Ishikawa (cell line): ENCODE data around the gene GJA3.

Experiments used
- CEBPB ChIP-seq: IDR thresholded peaks from 2 replicates; pipeline ENCODE4 v1.6.1; 2012
- EGR1 ChIP-seq: IDR thresholded peaks from 2 replicates; pipeline ENCODE4 v1.6.1; 2012
- EP300 ChIP-seq: IDR thresholded peaks from 2 replicates; pipeline ENCODE4 v1.6.1; 2012; ENCODE audit warnings: borderline replicate concordance
- FOXM1 ChIP-seq: IDR thresholded peaks from 2 replicates; pipeline ENCODE4 v1.6.1; 2012; ENCODE audit warnings: low read depth, borderline replicate concordance
- MAX ChIP-seq: IDR thresholded peaks from 2 replicates; pipeline ENCODE4 v1.6.1; 2012
- NFIC ChIP-seq: IDR thresholded peaks from 2 replicates; pipeline ENCODE4 v1.6.1; 2012
- RAD21 ChIP-seq: IDR thresholded peaks from 2 replicates; pipeline ENCODE4 v1.6.1; 2012; ENCODE audit warnings: low read depth
- TAF1 ChIP-seq: IDR thresholded peaks from 2 replicates; pipeline ENCODE4 v1.6.1; 2012; ENCODE audit warnings: low read depth, mild to moderate bottlenecking
- TCF12 ChIP-seq: IDR thresholded peaks from 2 replicates; pipeline ENCODE4 v1.6.1; 2012; ENCODE audit warnings: low read depth
- YY1 ChIP-seq: IDR thresholded peaks from 2 replicates; pipeline ENCODE4 v1.6.1; 2012; ENCODE audit warnings: low read depth
- ZBTB7A ChIP-seq: IDR thresholded peaks from 2 replicates; pipeline ENCODE4 v1.6.1; 2012; ENCODE audit warnings: low read depth
- TF ChIP-seq, protein P1 (sequence below): IDR thresholded peaks from 2 replicates; pipeline ENCODE4 v1.6.1; 2012
- TF ChIP-seq, protein P2 (sequence below): IDR thresholded peaks from 2 replicates; pipeline ENCODE4 v1.6.1; 2012; ENCODE audit warnings: low read depth, mild to moderate bottlenecking

- TF ChIP-seq FOXM1 = no peak
- TF ChIP-seq EP300 = no peak
- TF ChIP-seq ZBTB7A = no peak
- TF ChIP-seq YY1 = no peak
- 0 out of 2 replicates have a peak, but pooled peaks have one; percentile 3 for TF ChIP-seq EGR1
- TF ChIP-seq TAF1 = no peak
- no peak for TF ChIP-seq CEBPB
- no peak for TF ChIP-seq RAD21
- TF ChIP-seq MAX = no peak
- TF ChIP-seq, protein P1, sequence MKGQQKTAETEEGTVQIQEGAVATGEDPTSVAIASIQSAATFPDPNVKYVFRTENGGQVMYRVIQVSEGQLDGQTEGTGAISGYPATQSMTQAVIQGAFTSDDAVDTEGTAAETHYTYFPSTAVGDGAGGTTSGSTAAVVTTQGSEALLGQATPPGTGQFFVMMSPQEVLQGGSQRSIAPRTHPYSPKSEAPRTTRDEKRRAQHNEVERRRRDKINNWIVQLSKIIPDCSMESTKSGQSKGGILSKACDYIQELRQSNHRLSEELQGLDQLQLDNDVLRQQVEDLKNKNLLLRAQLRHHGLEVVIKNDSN = no peak
- TF ChIP-seq, protein P2, sequence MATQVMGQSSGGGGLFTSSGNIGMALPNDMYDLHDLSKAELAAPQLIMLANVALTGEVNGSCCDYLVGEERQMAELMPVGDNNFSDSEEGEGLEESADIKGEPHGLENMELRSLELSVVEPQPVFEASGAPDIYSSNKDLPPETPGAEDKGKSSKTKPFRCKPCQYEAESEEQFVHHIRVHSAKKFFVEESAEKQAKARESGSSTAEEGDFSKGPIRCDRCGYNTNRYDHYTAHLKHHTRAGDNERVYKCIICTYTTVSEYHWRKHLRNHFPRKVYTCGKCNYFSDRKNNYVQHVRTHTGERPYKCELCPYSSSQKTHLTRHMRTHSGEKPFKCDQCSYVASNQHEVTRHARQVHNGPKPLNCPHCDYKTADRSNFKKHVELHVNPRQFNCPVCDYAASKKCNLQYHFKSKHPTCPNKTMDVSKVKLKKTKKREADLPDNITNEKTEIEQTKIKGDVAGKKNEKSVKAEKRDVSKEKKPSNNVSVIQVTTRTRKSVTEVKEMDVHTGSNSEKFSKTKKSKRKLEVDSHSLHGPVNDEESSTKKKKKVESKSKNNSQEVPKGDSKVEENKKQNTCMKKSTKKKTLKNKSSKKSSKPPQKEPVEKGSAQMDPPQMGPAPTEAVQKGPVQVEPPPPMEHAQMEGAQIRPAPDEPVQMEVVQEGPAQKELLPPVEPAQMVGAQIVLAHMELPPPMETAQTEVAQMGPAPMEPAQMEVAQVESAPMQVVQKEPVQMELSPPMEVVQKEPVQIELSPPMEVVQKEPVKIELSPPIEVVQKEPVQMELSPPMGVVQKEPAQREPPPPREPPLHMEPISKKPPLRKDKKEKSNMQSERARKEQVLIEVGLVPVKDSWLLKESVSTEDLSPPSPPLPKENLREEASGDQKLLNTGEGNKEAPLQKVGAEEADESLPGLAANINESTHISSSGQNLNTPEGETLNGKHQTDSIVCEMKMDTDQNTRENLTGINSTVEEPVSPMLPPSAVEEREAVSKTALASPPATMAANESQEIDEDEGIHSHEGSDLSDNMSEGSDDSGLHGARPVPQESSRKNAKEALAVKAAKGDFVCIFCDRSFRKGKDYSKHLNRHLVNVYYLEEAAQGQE = no peak
- no peak for TF ChIP-seq TCF12
- TF ChIP-seq NFIC = no peak
Measured at GRCh38 chr13:20193162-20193906, 32.5 kb upstream of the GJA3 start.
